Liver (tissue), 3 donors: Measurements from ENCODE around the gene NDUFAF7.

ENCODE experiments used
- RAD21 ChIP-seq, 2 donors: IDR thresholded peaks; 2 replicates each; pipeline ENCODE4 v1.6.1; 2016; ENCODE audit warnings: antibody characterized with exemption in 2 of 2, mild to moderate bottlenecking in 2 of 2
- TF ChIP-seq, protein P1 (sequence below): fragments of 150-350 bp; IDR thresholded peaks from 2 replicates; pipeline ENCODE4 v1.5.1; 2017; ENCODE audit warnings: improper control_type of control experiment, low read depth, low read length; ENCODE audit not compliant: missing input control
- TF ChIP-seq, protein P2 (sequence below): IDR thresholded peaks from 2 replicates; pipeline ENCODE4 v1.6.1; 2016; ENCODE audit warnings: antibody characterized with exemption
- donor health status: healthy.
- donor health status: healthy.

DNA sequence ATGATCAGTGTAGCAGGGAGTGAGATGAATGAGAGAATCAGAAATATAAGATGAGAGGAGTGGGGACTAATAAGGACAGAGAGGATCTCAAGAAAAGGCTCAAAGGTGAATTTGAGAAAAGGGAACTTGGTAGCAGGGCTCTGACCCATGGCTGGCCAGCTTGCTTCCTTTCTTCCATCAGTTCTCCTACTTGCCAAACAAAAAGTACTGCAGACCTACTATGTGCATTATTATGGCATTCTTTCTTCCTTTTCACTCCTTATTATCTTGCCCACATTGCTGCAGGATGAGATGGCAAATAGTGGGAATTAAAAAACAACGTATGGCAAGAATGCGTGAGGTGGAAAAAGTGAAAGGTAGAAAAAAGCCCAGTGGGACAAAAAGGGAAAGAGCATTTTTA lies 60.2 kb downstream of the NDUFAF7 start:
- TF ChIP-seq, protein P1, sequence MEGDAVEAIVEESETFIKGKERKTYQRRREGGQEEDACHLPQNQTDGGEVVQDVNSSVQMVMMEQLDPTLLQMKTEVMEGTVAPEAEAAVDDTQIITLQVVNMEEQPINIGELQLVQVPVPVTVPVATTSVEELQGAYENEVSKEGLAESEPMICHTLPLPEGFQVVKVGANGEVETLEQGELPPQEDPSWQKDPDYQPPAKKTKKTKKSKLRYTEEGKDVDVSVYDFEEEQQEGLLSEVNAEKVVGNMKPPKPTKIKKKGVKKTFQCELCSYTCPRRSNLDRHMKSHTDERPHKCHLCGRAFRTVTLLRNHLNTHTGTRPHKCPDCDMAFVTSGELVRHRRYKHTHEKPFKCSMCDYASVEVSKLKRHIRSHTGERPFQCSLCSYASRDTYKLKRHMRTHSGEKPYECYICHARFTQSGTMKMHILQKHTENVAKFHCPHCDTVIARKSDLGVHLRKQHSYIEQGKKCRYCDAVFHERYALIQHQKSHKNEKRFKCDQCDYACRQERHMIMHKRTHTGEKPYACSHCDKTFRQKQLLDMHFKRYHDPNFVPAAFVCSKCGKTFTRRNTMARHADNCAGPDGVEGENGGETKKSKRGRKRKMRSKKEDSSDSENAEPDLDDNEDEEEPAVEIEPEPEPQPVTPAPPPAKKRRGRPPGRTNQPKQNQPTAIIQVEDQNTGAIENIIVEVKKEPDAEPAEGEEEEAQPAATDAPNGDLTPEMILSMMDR = no peak
- TF ChIP-seq, protein P2, sequence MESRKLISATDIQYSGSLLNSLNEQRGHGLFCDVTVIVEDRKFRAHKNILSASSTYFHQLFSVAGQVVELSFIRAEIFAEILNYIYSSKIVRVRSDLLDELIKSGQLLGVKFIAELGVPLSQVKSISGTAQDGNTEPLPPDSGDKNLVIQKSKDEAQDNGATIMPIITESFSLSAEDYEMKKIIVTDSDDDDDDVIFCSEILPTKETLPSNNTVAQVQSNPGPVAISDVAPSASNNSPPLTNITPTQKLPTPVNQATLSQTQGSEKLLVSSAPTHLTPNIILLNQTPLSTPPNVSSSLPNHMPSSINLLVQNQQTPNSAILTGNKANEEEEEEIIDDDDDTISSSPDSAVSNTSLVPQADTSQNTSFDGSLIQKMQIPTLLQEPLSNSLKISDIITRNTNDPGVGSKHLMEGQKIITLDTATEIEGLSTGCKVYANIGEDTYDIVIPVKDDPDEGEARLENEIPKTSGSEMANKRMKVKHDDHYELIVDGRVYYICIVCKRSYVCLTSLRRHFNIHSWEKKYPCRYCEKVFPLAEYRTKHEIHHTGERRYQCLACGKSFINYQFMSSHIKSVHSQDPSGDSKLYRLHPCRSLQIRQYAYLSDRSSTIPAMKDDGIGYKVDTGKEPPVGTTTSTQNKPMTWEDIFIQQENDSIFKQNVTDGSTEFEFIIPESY = no peak
- TF ChIP-seq RAD21 (IDR thresholded peaks at IDR 0.05) = no peak
